Muscle of leg (tissue), 11 donors: Measurements from ENCODE around the gene ADIPOR2. TPM values are rescaled to one million over a fixed set of nuclear protein-coding genes. Genes with fewer than 3 reads are reported as not detected.

Source experiments
- DNase-seq: peaks from one replicate; pipeline ENCODE4 v3.0.0; 2013
- H3K27ac ChIP-seq: one replicate; pipeline ENCODE4 v1.5.1; 2013; ENCODE audit warnings: mild to moderate bottlenecking, low read length, control low read depth
- H3K27me3 ChIP-seq: one replicate; pipeline ENCODE4 v1.6.1; 2013; ENCODE audit warnings: low read length; ENCODE audit not compliant: control insufficient read depth, insufficient read depth
- H3K36me3 ChIP-seq: one replicate; pipeline ENCODE4 v1.6.1; 2013; ENCODE audit warnings: low read length; ENCODE audit not compliant: control insufficient read depth, insufficient read depth
- H3K4me1 ChIP-seq: one replicate; pipeline ENCODE4 v1.6.1; 2013; ENCODE audit warnings: low read length; ENCODE audit not compliant: control insufficient read depth, insufficient read depth
- H3K4me3 ChIP-seq: one replicate; pipeline ENCODE4 v1.5.1; 2013; ENCODE audit warnings: low read length, control low read depth
- H3K9me3 ChIP-seq: replicated peaks from 2 replicates; pipeline ENCODE4 v1.6.1; 2013; ENCODE audit warnings: low read depth, low read length; ENCODE audit not compliant: control insufficient read depth
- WGBS: methylation state at CpG from one replicate; pipeline ENCODE4 v1.1.5; 2013; ENCODE audit warnings: missing lambda C conversion rate; ENCODE audit not compliant: insufficient coverage; 5-methylcytosine and 5-hydroxymethylcytosine counted together
- polyA plus RNA-seq, 8 donors: library from polyadenylated mRNA; unstranded; fragments of 120-200 nt; gene quantifications; one replicate each; pipeline versions ENCODE4 v1.2.1 to v1.2.3, GENCODE V29; 2013; ENCODE audit warnings: inconsistent platforms in 1 of 8, low replicate concordance in 1 of 8; ENCODE audit not compliant: insufficient read length in 8 of 8, insufficient read depth in 1 of 8
- total RNA-seq: library from RNA; stranded (reverse); fragments of 120-200 nt; gene quantifications from one replicate; pipeline ENCODE4 v1.2.4, GENCODE V29; 2013

ADIPOR2 gene
- total and polyA plus RNA-seq, 9 donors, result 18.4 to 30.0 (median 25.1) TPM

- no peak for DNase-seq
- peaks cover 4% of the 10 kb centered on the region for H3K36me3 ChIP-seq
- H3K27ac ChIP-seq, result no peak overlapping the region
- H3K4me1 ChIP-seq, result no peaks in the 10 kb centered on the region
- WGBS, result 100% methylated on average over 1 of the region's 3 CpGs
- no peak overlapping the region for H3K4me3 ChIP-seq
- peaks cover 12% of the 10 kb centered on the region for H3K9me3 ChIP-seq
- H3K27me3 ChIP-seq, result no peaks in the 10 kb centered on the region
Measured at GRCh38 chr12:1750300-1750699, 59.4 kb downstream of the ADIPOR2 start.

DNA sequence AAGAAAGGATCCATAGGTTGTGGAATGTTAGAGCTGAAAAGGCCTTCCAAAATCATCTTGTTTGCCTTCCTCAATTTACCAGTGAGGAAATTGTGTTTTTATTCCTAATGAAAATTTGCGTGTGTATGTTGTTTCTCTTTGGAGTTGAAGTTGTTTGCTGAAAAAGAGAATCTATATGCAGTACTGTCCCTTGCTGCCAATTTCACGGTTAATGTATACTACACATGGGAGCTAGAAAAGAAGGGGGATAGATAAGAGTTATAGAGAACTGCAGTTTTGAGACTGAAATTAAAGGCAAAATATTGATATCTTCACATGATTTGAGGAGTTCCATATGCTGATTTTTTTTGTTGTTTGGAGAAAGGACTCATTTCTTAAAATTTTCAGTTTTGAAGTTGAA, 67.5 kb downstream of the ADIPOR2 start:
- no peak for DNase-seq
- Histone ChIP-seq H3K27me3 (no peaks in the 10 kb centered on the region), H3K9me3 (no peaks in the 10 kb centered on the region), H3K4me1 (no peaks in the 10 kb centered on the region), H3K27ac (no peak overlapping the region), H3K4me3 (no peak overlapping the region), H3K36me3 (peaks cover 12% of the 10 kb centered on the region)
- WGBS, result 73% methylated on average over 2 of the region's 2 CpGs

- DNase-seq, result peak; percentile 31
- H3K9me3 ChIP-seq, result no peaks in the 10 kb centered on the region
- no peak overlapping the region for H3K27ac ChIP-seq
- no peaks in the 10 kb centered on the region for H3K27me3 ChIP-seq
- no peaks in the 10 kb centered on the region for H3K4me1 ChIP-seq
- WGBS, result no CpG with 5 or more reads among the region's 4 CpGs
- no peak overlapping the region for H3K4me3 ChIP-seq
- H3K36me3 ChIP-seq, result peaks cover 12% of the 10 kb centered on the region
Measured at GRCh38 chr12:1758887-1759286, 68.0 kb downstream of the ADIPOR2 start.

DNA sequence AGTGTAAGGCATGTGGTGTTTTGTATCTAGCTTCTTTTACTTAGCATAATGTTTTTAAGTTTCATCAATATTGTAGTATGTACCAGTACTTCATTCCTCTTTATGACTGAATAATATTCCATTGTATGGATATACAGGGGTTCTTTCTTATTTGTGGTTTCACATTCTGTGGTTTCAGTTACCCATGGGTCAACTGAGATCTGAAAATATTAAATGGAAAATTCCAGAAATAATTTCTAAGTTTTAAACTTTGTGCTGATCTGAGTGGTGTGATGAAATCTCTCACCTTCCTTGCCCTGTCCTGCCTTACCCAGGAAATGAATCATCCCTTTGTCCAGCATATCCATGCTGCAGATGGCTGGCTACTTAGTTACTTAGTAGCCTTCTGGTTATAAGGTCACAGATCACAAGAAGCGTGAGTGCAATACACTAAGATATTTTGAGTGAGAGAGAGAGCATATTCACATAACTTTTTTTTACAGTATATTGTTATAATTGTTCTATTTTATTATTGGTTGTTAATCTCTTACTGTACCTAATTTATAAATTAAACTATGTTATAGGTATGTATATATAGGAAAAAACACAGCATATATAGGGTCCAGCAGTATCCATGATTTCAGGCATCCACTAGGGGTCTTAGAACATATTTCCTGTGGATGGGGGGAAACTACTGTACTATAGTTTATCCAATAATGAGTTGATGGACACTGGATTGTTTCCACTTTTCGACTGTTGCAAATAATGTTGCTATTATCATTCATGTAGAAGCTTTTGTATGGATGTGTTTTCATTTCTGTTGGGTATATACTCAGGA, 69.9 kb downstream of the ADIPOR2 start:
- Histone ChIP-seq H3K9me3 (no peaks in the 10 kb centered on the region), H3K36me3 (peaks cover 8% of the 10 kb centered on the region), H3K27ac (no peak overlapping the region), H3K4me3 (no peak overlapping the region), H3K27me3 (no peaks in the 10 kb centered on the region), H3K4me1 (no peaks in the 10 kb centered on the region)
- no peak for DNase-seq
- 40% methylated on average over 1 of the region's 2 CpGs for WGBS

GRCh38 chr12:1761857-1762256, 71.0 kb downstream of the ADIPOR2 start:
- H3K27me3 ChIP-seq, result no peaks in the 10 kb centered on the region
- H3K4me3 ChIP-seq, result no peak overlapping the region
- no peak overlapping the region for H3K27ac ChIP-seq
- peaks cover 8% of the 10 kb centered on the region for H3K36me3 ChIP-seq
- no peaks in the 10 kb centered on the region for H3K9me3 ChIP-seq
- no peaks in the 10 kb centered on the region for H3K4me1 ChIP-seq
- no peak for DNase-seq
- 81% methylated on average over 3 of the region's 3 CpGs for WGBS

DNA sequence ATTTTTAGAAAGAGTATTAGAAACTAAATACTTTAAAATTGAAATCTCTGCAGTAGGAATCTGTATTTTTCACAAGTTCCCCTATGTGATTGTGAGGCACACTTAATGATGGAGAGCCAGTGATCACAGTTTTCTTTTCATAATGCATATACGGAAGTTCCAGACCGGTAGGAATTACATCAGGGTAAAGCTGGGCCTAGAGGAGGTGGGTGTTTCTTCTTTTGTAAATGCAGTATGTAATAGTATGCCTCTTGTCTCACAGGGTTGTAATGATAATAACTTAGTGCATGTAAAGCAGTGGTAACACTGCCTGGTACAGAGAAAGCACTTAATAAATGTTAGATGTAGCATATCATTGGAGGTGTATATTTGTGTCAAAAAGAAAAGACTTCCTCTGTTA, 72.3 kb downstream of the ADIPOR2 start:
- Histone ChIP-seq H3K4me3 (no peak overlapping the region), H3K27ac (no peak overlapping the region), H3K9me3 (no peaks in the 10 kb centered on the region), H3K36me3 (no peaks in the 10 kb centered on the region), H3K4me1 (no peaks in the 10 kb centered on the region), H3K27me3 (no peaks in the 10 kb centered on the region)
- DNase-seq, result no peak
- no CpG with 5 or more reads among the region's 2 CpGs for WGBS

GRCh38 chr12:1766110-1766509, 75.2 kb downstream of the ADIPOR2 start:
- no CpG with 5 or more reads among the region's 1 CpG for whole genome bisulfite sequencing
- Histone ChIP-seq H3K4me3 (no peak overlapping the region), H3K27ac (no peak overlapping the region), H3K36me3 (peaks cover 2% of the 10 kb centered on the region), H3K27me3 (no peaks in the 10 kb centered on the region), H3K9me3 (no peaks in the 10 kb centered on the region), H3K4me1 (no peaks in the 10 kb centered on the region)
- DNase-seq, result no peak

DNA sequence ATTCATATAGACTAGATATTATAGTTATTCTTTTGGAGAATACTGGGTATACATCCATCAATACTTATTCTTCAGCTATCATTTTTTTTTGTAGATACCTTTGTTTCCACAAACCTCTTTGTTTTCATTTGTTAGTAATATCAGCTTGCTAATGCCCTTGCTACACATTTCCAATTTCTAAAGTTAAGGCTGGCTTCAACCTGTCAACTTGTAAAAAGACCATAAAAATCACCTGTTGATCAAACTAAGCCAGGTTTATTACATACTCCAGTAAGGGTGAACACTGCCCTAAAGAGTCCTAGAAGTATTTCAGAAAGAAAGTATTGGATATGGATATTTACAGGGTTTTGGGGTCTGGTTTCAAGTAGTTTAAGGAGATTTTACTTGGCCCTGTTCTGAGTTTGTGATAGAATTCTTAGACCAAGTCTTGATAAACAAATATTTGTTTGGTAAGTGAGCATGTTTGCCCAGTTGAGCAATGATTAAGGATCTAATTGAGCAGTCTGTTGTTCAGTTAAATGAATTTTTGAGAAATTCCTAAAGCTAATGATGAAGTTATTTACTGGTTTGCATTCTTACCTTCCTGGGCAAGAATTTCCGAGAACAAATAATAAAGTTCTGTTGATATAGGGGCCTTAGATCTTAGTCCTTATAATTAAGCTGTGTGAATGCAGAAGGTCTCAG, 76.7 kb downstream of the ADIPOR2 start:
- H3K27me3 ChIP-seq, result no peaks in the 10 kb centered on the region
- peaks cover 2% of the 10 kb centered on the region for H3K36me3 ChIP-seq
- no peak overlapping the region for H3K27ac ChIP-seq
- no peaks in the 10 kb centered on the region for H3K9me3 ChIP-seq
- no peaks in the 10 kb centered on the region for H3K4me1 ChIP-seq
- WGBS, result no CpG with 5 or more reads among the region's 1 CpG
- no peak for DNase-seq
- H3K4me3 ChIP-seq, result no peak overlapping the region

- H3K36me3 ChIP-seq, result peaks cover 4% of the 10 kb centered on the region
- no peak overlapping the region for H3K4me3 ChIP-seq
- no CpG with 5 or more reads among the region's 1 CpG for WGBS
- no peaks in the 10 kb centered on the region for H3K4me1 ChIP-seq
- no peaks in the 10 kb centered on the region for H3K9me3 ChIP-seq
- DNase-seq, result no peak
- no peaks in the 10 kb centered on the region for H3K27me3 ChIP-seq
- H3K27ac ChIP-seq, result no peak overlapping the region
Measured at GRCh38 chr12:1768615-1769014, 77.7 kb downstream of the ADIPOR2 start.

GRCh38 chr12:1769809-1770494, 79.1 kb downstream of the ADIPOR2 start:
- H3K36me3 ChIP-seq, result peaks cover 4% of the 10 kb centered on the region
- WGBS, result 100% methylated on average over 2 of the region's 8 CpGs
- no peak for DNase-seq
- no peaks in the 10 kb centered on the region for H3K4me1 ChIP-seq
- no peak overlapping the region for H3K4me3 ChIP-seq
- H3K27me3 ChIP-seq, result no peaks in the 10 kb centered on the region
- no peak overlapping the region for H3K27ac ChIP-seq
- H3K9me3 ChIP-seq, result no peaks in the 10 kb centered on the region
